Stimulated activated CD8-positive, alpha-beta memory T cell treated with anti-CD3 and anti-CD28 coated beads, Interleukin-7, amount 100 ng/mL, for 48 hours (primary cell): ENCODE measurements around the gene BBS1.

Experiments
- DNase-seq, 2 donors: peaks; one replicate each; pipeline ENCODE4 v3.0.0-alpha.2; 2020; ENCODE audit warnings: low read depth in 1 of 2; ENCODE audit errors: extremely low read depth in 1 of 2

The BBS1 gene

GRCh38 chr11:66476841-66477251 is 33.6 kb upstream of the BBS1 start:
- DNase-seq = no peak

- DNase-seq = no peak
Observed at GRCh38 chr11:66477263-66478201, 32.9 kb upstream of the BBS1 start.

GRCh38 chr11:66478729-66479393 is 31.6 kb upstream of the BBS1 start:
- no peak for DNase-seq

GRCh38 chr11:66479394-66480116 is 30.9 kb upstream of the BBS1 start:
- DNase-seq = no peak

- peak; percentile 96 for DNase-seq
Observed at GRCh38 chr11:66480117-66480938, 30.1 kb upstream of the BBS1 start, which contains the start of gene DPP3. Gene DPP3, plus strand, starts transcription at chr11:66480434. Its CDS starts 1,767 bp downstream, at chr11:66482201.

- DNase-seq = no peak
Observed at GRCh38 chr11:66484806-66485380, 25.5 kb upstream of the BBS1 start.

GRCh38 chr11:66488957-66489356 is 21.5 kb upstream of the BBS1 start:
- no peak for DNase-seq

GRCh38 chr11:66489636-66490035 is 20.8 kb upstream of the BBS1 start:
- DNase-seq = no peak

- DNase-seq = no peak
Observed at GRCh38 chr11:66491315-66491935, 19.0 kb upstream of the BBS1 start.

- no peak for DNase-seq
Observed at GRCh38 chr11:66492161-66492865, 18.1 kb upstream of the BBS1 start.

- DNase-seq = no peak
Observed at GRCh38 chr11:66493130-66493529, 17.3 kb upstream of the BBS1 start.

GRCh38 chr11:66494458-66494857 is 16.0 kb upstream of the BBS1 start:
- no peak for DNase-seq

- DNase-seq = no peak
Observed at GRCh38 chr11:66494935-66495334, 15.5 kb upstream of the BBS1 start.

GRCh38 chr11:66495401-66495854 is 15.0 kb upstream of the BBS1 start:
- DNase-seq = no peak

GRCh38 chr11:66497206-66497605 is 13.2 kb upstream of the BBS1 start:
- no peak for DNase-seq

- no peak for DNase-seq
Observed at GRCh38 chr11:66498506-66498905, 11.9 kb upstream of the BBS1 start.

GRCh38 chr11:66505276-66505816 is 5.1 kb upstream of the BBS1 start:
- no peak for DNase-seq

- DNase-seq = no peak
Observed at GRCh38 chr11:66509131-66509561, 1.3 kb upstream of the BBS1 start.

- DNase-seq = no peak
Observed at GRCh38 chr11:66510990-66511339, 530 bp downstream of the BBS1 start.
